ENCODE data around the gene IRF3. TPM values are rescaled to one million over a fixed set of nuclear protein-coding genes. Genes with fewer than 3 reads are reported as not detected.

The IRF3 gene
- polyA plus RNA-seq, 1 donor (not counting 4 experiments of a cell fraction or from before 2014, with no cell fraction given), result 50.4 TPM

DNA sequence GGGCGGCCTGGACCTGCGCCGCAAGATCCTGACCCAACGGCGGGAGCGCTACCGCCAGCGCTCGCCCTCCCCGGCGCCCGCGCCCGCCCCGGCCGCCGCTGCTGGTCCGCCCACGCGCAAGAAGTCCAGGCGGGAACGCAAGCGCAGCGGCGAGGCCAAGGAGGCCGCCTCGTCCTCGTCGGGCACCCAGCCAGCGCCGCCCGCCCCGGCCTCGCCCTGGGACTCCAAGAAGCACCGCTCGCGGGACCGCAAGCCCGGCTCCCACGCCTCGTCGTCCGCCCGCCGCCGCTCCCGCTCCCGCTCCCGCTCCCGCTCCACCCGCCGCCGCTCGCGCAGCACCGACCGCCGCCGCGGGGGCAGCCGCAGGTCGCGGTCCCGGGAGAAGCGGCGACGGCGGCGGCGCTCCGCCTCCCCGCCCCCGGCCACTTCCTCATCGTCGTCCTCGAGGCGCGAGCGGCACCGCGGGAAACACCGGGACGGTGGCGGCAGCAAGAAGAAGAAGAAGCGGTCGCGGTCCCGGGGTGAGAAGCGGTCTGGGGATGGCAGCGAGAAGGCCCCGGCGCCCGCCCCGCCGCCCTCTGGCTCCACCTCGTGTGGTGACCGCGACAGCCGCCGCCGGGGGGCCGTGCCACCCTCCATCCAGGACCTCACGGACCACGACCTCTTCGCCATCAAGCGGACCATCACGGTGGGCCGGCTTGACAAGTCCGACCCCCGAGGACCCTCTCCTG, 13.7 kb downstream of the IRF3 start:
- peaks cover 43 to 44% of the 10 kb centered on the region in 2 experiments for H3K36me3 ChIP-seq (ENCODE audit: control insufficient read depth in 2 of 2, extremely low read depth in 1 of 2, insufficient read depth in 2 of 2, low read length in 2 of 2)
- H3K27me3 ChIP-seq (ENCODE audit: control insufficient read depth, extremely low read depth, insufficient read depth, low read length), result no peaks in the 10 kb centered on the region
- no peaks in the 10 kb centered on the region for H3K9me1 ChIP-seq (ENCODE audit: control insufficient read depth, extremely low read depth, insufficient read depth, low read length)
- H3K4me1 ChIP-seq (ENCODE audit: control insufficient read depth, extremely low read depth, insufficient read depth, low read length), result no peaks in the 10 kb centered on the region
- dilution Hi-C loops (cut with MboI; ENCODE audit: extremely low pct_ligation_motif_present, low sequenced_read_pairs), result no loop called here
- H3K4me3 ChIP-seq (ENCODE audit: control insufficient read depth in 2 of 3, extremely low read depth in 1 of 3, insufficient read depth in 2 of 3, low read depth in 1 of 3, low read length in 3 of 3), result no peak overlapping the region
- H3K4me2 ChIP-seq (ENCODE audit: control insufficient read depth, extremely low read depth, insufficient read depth, low read depth, low read length), result no peak overlapping the region
- no peak overlapping the region for H3K9ac ChIP-seq (ENCODE audit: control insufficient read depth, extremely low read depth, insufficient read depth, low read length)
- peaks cover 9% of the 10 kb centered on the region for H4K20me1 ChIP-seq (ENCODE audit: control insufficient read depth, extremely low read depth, insufficient read depth, low read length)
- H2AFZ ChIP-seq (ENCODE audit: control insufficient read depth, low read length), result no peak overlapping the region
- no peak for TF ChIP-seq EZH2 (IDR thresholded peaks at IDR 0.05; ENCODE audit: low read length)
- TF ChIP-seq, protein P1, sequence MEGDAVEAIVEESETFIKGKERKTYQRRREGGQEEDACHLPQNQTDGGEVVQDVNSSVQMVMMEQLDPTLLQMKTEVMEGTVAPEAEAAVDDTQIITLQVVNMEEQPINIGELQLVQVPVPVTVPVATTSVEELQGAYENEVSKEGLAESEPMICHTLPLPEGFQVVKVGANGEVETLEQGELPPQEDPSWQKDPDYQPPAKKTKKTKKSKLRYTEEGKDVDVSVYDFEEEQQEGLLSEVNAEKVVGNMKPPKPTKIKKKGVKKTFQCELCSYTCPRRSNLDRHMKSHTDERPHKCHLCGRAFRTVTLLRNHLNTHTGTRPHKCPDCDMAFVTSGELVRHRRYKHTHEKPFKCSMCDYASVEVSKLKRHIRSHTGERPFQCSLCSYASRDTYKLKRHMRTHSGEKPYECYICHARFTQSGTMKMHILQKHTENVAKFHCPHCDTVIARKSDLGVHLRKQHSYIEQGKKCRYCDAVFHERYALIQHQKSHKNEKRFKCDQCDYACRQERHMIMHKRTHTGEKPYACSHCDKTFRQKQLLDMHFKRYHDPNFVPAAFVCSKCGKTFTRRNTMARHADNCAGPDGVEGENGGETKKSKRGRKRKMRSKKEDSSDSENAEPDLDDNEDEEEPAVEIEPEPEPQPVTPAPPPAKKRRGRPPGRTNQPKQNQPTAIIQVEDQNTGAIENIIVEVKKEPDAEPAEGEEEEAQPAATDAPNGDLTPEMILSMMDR (optimal IDR thresholded peaks at IDR 0.05 in 1 of 3, IDR thresholded peaks at IDR 0.05 in 1 of 3, conservative IDR thresholded peaks at IDR 0.05 in 1 of 3; ENCODE audit: extremely low read depth in 1 of 3, insufficient read depth in 2 of 3, low read length in 3 of 3), result no peak
- no peaks in the 10 kb centered on the region for H3K9me3 ChIP-seq (ENCODE audit: control insufficient read depth, low read depth, low read length)
- no peak for FAIRE-seq
- H3K27ac ChIP-seq (ENCODE audit: control insufficient read depth, insufficient read depth, low read length), result no peak overlapping the region
- H3K79me2 ChIP-seq (ENCODE audit: control insufficient read depth, insufficient read depth, low read length), result peaks cover 42% of the 10 kb centered on the region
- DNase-seq (ENCODE audit: low read depth, low spot score), result no peak

DNA sequence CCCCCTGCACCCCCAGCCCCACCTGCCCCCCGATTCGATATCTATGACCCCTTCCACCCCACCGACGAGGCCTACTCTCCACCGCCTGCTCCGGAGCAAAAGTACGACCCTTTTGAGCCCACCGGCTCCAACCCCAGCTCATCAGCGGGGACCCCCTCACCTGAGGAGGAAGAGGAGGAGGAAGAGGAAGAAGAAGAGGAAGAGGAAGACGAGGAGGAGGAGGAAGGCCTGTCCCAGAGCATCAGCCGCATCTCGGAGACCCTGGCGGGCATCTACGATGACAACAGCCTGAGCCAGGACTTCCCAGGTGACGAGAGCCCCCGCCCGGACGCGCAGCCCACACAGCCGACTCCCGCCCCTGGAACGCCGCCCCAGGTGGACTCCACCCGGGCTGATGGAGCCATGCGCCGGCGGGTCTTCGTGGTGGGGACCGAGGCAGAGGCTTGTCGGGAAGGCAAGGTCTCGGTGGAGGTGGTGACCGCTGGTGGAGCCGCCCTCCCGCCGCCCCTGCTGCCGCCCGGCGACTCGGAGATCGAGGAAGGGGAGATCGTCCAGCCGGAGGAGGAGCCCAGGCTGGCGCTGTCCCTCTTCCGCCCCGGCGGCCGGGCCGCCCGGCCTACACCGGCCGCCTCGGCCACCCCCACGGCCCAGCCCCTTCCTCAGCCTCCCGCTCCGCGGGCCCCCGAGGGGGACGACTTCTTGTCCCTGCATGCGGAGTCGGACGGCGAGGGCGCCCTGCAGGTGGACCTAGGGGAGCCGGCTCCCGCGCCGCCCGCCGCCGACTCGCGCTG, 14.4 kb downstream of the IRF3 start:
- no peak for DNase-seq (ENCODE audit: low read depth, low spot score)
- Histone ChIP-seq H3K27me3 (ENCODE audit: control insufficient read depth, extremely low read depth, insufficient read depth, low read length) (no peaks in the 10 kb centered on the region), H3K27ac (ENCODE audit: control insufficient read depth, insufficient read depth, low read length) (no peak overlapping the region), H3K9ac (ENCODE audit: control insufficient read depth, extremely low read depth, insufficient read depth, low read length) (no peak overlapping the region), H3K9me3 (ENCODE audit: control insufficient read depth, low read depth, low read length) (no peaks in the 10 kb centered on the region), H2AFZ (ENCODE audit: control insufficient read depth, low read length) (no peak overlapping the region), H3K4me2 (ENCODE audit: control insufficient read depth, extremely low read depth, insufficient read depth, low read depth, low read length) (no peak overlapping the region), H3K9me1 (ENCODE audit: control insufficient read depth, extremely low read depth, insufficient read depth, low read length) (no peaks in the 10 kb centered on the region), H3K79me2 (ENCODE audit: control insufficient read depth, insufficient read depth, low read length) (peaks cover 50% of the 10 kb centered on the region), H3K36me3 (ENCODE audit: control insufficient read depth in 2 of 2, extremely low read depth in 1 of 2, insufficient read depth in 2 of 2, low read length in 2 of 2) (peaks cover 42 to 45% of the 10 kb centered on the region in 2 experiments), H3K4me3 (ENCODE audit: control insufficient read depth in 2 of 3, extremely low read depth in 1 of 3, insufficient read depth in 2 of 3, low read depth in 1 of 3, low read length in 3 of 3) (no peak overlapping the region), H4K20me1 (ENCODE audit: control insufficient read depth, extremely low read depth, insufficient read depth, low read length) (peaks cover 7% of the 10 kb centered on the region), H3K4me1 (ENCODE audit: control insufficient read depth, extremely low read depth, insufficient read depth, low read length) (no peaks in the 10 kb centered on the region)
- dilution Hi-C loops (cut with MboI; ENCODE audit: extremely low pct_ligation_motif_present, low sequenced_read_pairs), result no loop called here
- TF ChIP-seq EZH2 (IDR thresholded peaks at IDR 0.05; ENCODE audit: low read length), result no peak
- TF ChIP-seq, protein P1 (optimal IDR thresholded peaks at IDR 0.05 in 1 of 3, IDR thresholded peaks at IDR 0.05 in 1 of 3, conservative IDR thresholded peaks at IDR 0.05 in 1 of 3; ENCODE audit: extremely low read depth in 1 of 3, insufficient read depth in 2 of 3, low read length in 3 of 3), result no peak
- no peak for FAIRE-seq

Measured in keratinocyte (primary cell).